HG02759 (cell line): ENCODE measurements around the gene PSMC3IP.
"Not testable (repeated sequence)": the region's sequence is repeated elsewhere in the genome, so short reads cannot be mapped to it uniquely, and the experiment has no call there.

ENCODE experiments used
- ATAC-seq: cut with Tn5 transposase; IDR thresholded peaks from one replicate; pipeline ENCODE4 v1.9.1; 2021; ENCODE audit warnings: mild to moderate bottlenecking, moderate library complexity; ENCODE audit not compliant: unreplicated experiment

The PSMC3IP gene

GRCh38 chr17:42541041-42541833 lies 36.3 kb downstream of the PSMC3IP start:
- no peak for ATAC-seq

DNA sequence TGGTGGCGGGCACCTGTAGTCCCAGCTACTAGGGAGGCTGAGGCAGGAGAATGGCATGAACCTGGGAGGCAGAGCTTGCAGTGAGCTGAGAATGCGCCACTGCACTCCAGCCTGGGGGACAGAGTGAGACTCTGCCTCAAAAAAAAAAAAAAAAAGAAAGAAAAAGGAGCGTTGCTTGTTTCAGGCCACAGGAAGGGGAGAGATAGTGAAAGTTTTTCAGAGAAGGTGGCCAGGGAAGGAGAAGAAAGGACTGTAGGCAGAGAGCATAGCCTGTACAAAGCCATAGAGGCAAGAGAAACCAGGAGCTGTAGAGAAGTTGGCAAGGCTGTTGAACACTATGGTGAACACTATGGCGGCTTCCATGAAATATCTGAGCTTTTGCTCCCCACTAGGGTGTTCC lies 37.0 kb downstream of the PSMC3IP start:
- ATAC-seq = not testable (repeated sequence)

- ATAC-seq = no peak
Measured at GRCh38 chr17:42538482-42538881, 39.0 kb downstream of the PSMC3IP start.

GRCh38 chr17:42537826-42538451 lies 39.6 kb downstream of the PSMC3IP start:
- no peak for ATAC-seq

- ATAC-seq = no peak
Measured at GRCh38 chr17:42537156-42537805, 40.2 kb downstream of the PSMC3IP start.

DNA sequence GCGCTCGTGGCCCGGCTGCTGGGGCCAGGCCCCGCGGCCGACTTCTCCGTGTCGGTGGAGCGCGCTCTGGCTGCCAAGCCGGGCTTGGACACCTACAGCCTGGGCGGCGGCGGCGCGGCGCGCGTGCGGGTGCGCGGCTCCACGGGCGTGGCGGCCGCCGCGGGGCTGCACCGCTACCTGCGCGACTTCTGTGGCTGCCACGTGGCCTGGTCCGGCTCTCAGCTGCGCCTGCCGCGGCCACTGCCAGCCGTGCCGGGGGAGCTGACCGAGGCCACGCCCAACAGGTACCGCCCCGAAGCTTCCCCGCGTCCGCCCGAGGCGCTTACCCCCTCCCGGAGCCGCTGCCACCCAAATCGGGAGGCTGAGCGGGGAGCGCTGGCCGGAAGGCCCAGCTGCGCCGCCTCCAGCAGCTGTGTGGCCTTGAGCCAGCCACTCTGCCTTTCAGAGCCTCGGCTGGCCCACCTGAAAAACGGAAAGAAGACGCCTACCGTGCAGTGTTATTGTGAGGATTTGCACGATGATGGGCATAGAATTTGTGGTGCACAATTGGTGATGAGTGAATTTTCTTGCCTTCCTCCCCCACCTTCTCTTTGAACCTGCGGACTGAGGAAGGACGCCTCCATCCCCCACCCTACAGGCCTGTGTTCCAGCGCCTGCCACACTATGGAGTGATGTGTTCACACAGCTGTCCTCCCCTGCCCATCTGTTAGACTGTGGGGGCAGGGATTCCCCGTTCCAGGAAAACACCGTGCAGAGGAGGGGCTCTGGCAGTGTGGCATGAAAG lies 41.0 kb downstream of the PSMC3IP start:
- ATAC-seq = peak; percentile 68

DNA sequence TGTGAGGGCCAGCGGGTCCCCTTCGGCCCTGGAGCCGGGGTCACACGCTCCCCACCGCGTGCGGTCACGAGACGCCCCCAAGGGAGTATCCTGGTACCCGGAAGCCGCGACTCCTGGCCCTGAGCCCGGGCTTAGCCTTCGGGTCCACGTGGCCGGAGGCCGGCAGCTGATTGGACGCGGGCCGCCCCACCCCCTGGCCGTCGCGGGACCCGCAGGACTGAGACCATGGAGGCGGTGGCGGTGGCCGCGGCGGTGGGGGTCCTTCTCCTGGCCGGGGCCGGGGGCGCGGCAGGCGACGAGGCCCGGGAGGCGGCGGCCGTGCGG lies 41.5 kb downstream of the PSMC3IP start, which contains the start of gene NAGLU:
TSS of gene NAGLU (plus strand) at position 194 of the 324 bp plus-strand sequence. CDS start at position 226, 32 bp downstream.
- ATAC-seq = peak; percentile 88

- ATAC-seq = no peak
Measured at GRCh38 chr17:42535155-42536047, 42.1 kb downstream of the PSMC3IP start.

GRCh38 chr17:42531455-42532354 lies 45.8 kb downstream of the PSMC3IP start:
- ATAC-seq = no peak

- ATAC-seq = no peak
Measured at GRCh38 chr17:42530952-42531454, 46.5 kb downstream of the PSMC3IP start.

DNA sequence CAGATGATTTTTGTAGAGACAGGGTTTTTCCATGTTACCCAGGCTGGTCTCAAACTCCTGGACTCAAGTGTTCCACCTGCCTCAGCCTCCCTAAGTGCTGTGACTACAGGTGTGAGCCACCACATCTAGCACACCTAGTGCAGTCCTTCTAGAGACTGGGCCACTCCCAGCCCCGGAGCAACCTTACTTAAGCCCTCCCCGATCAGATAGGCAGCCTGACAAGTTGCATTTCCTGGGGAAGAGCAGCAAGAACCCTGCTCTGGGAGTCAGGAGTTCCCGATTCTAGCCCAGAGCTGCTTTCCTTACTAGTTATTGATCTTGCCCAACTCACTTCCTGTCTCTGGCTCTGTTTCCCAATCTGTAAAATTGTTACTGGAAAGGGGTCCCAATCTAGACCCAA lies 48.5 kb downstream of the PSMC3IP start:
- ATAC-seq = no peak

DNA sequence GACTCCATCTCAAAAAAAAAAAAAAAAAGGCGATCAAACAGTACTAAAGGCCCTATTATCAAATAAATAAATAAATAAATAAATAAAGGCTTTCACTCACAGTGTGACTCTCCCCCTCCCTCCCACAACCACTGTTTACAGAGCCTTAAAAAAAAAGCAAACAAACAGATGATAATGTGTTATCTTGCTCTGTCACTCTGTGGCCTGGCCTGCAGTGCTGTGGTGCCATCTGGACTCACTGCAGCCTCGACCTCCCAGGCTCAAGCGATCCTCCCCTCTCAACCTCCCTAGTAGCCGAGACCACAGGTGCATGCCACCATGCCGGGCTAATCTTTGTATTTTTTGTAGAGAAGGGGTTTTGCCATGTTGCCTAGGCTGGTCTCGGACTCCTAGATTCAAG lies 49.6 kb downstream of the PSMC3IP start:
- ATAC-seq = no peak

DNA sequence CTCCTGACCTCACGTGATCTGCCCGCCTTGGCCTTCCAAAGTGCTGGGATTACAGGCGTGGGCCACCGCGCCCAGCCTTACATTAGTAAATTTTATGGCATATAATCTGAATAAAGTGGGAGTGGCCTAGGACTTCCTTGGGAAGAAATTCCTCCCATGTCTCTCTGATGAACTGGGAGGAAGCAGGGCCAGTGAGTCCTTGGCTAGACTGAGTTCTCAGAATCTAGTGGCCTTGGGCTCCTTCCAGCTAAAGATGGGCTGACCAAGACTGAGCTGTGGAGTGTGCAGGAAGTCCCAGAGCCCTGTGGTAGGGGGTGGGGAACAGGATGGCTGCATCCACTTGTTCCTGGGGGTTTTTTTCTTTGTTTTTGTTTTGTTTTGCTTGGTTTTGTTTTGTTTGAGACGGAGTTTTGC lies 51.5 kb downstream of the PSMC3IP start:
- no peak for ATAC-seq

GRCh38 chr17:42525221-42525620 lies 52.3 kb downstream of the PSMC3IP start:
- ATAC-seq = no peak

DNA sequence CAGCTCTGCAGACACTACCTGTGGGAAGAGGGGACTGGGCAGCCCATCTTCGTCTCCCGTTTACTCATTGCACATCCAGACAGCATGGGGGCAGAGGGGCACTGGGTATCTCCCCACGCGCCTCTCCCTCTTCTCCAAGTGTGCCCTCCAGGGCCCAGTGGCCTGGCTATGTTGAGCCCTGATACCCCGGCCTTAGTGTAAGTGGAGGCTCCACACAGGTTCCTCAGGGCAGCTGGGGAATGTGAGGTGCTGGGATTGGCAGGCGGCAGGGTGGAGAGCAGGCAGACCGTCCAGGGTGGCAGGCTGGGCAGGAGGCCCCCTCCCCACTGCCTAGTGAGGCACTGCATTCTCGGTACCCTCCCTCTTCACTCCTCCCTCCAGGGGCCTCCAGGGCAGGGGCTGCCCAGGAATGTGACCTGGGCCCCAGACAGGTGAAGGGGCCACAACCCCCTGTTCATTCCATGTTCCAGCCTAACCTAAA lies 54.7 kb downstream of the PSMC3IP start:
- ATAC-seq = no peak
